ENCODE measurements around the gene TMEM14C.

- TF ChIP-seq EZH2 (IDR thresholded peaks at IDR 0.05; ENCODE audit: borderline replicate concordance, low read length): no peak
- TF ChIP-seq, protein P1, sequence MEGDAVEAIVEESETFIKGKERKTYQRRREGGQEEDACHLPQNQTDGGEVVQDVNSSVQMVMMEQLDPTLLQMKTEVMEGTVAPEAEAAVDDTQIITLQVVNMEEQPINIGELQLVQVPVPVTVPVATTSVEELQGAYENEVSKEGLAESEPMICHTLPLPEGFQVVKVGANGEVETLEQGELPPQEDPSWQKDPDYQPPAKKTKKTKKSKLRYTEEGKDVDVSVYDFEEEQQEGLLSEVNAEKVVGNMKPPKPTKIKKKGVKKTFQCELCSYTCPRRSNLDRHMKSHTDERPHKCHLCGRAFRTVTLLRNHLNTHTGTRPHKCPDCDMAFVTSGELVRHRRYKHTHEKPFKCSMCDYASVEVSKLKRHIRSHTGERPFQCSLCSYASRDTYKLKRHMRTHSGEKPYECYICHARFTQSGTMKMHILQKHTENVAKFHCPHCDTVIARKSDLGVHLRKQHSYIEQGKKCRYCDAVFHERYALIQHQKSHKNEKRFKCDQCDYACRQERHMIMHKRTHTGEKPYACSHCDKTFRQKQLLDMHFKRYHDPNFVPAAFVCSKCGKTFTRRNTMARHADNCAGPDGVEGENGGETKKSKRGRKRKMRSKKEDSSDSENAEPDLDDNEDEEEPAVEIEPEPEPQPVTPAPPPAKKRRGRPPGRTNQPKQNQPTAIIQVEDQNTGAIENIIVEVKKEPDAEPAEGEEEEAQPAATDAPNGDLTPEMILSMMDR (conservative IDR thresholded peaks at IDR 0.05 in 1 of 2, IDR thresholded peaks at IDR 0.05 in 1 of 2; ENCODE audit: extremely low read depth in 1 of 2, insufficient read depth in 1 of 2, low read depth in 1 of 2, low read length in 2 of 2): no peak
Observed at GRCh38 chr6:10696655-10697054, 26.2 kb upstream of the TMEM14C start.
